GM10266 (cell line): ENCODE results near the gene VASP.
A peak's percentile ranks its signal among the peaks of the same experiment; 100 is the strongest.

ENCODE experiments used
- DNase-seq: peaks from one replicate; pipeline ENCODE4 v3.0.0; 2012; ENCODE audit errors: extremely low spot score
- CTCF ChIP-seq: IDR thresholded peaks from 2 replicates; pipeline ENCODE4 v1.5.1; 2012; ENCODE audit warnings: mild to moderate bottlenecking, low read depth; ENCODE audit not compliant: control insufficient read depth, insufficient read depth; ENCODE audit errors: missing control alignments

VASP gene

GRCh38 chr19:45464852-45465441 is 42.3 kb upstream of the VASP start:
- no peak for TF ChIP-seq CTCF
- DNase-seq: no peak

- no peak for TF ChIP-seq CTCF
- no peak for DNase-seq
These were observed 40.2 kb upstream of the VASP start for GRCh38 chr19:45467115-45467455.

- no peak for TF ChIP-seq CTCF
- peak; percentile 96 for DNase-seq
These were observed 39.7 kb upstream of the VASP start, which contains the start of gene FOSB for GRCh38 chr19:45467456-45468158. Gene FOSB, plus strand, starts transcription at chr19:45467996. Its CDS starts 591 bp downstream, at chr19:45468587.

GRCh38 chr19:45468159-45468651 is 39.1 kb upstream of the VASP start:
- no peak for DNase-seq
- no peak for TF ChIP-seq CTCF

- DNase-seq: peak; percentile 54
These were observed 38.5 kb upstream of the VASP start for GRCh38 chr19:45468803-45469131.

GRCh38 chr19:45469132-45469944 is 37.9 kb upstream of the VASP start:
- no peak for TF ChIP-seq CTCF

More at GRCh38 chr19:45468803-45469131, 38.5 kb upstream of the VASP start:
- no peak for TF ChIP-seq CTCF

More at GRCh38 chr19:45469132-45469944, 37.9 kb upstream of the VASP start:
- DNase-seq: peak; percentile 97
